HEK293 (cell line): Measurements from ENCODE around the gene DENND1C.
A peak's percentile ranks its signal among the peaks of the same experiment; 100 is the strongest.

Experiments used
- CTCF ChIA-PET: fragments of 350-600 bp; formaldehyde crosslinking; extraction: SDS; loops from one replicate; lab custom pipeline; 2021; ENCODE audit warnings: antibody characterized with exemption; lab: Yijun Ruan, JAX
- POLR2A ChIA-PET: fragments of 300-600 bp; formaldehyde crosslinking; extraction: SDS; loops from one replicate; lab custom pipeline; 2020; ENCODE audit warnings: antibody characterized with exemption, inconsistent platforms; lab: Yijun Ruan, JAX
- H3K27ac ChIP-seq: fragments of 200-500 bp; sonication (Bioruptor generic); 2 replicates; pipeline ENCODE4 v1.5.1; 2014; ENCODE audit warnings: low read depth, low read length, control low read depth, inconsistent platforms; ENCODE audit errors: extremely low read depth
- H3K36me3 ChIP-seq, 2 experiments: fragments of 200-500 bp in 1 of 2; sonication (Bioruptor generic) in 1 of 2; 1 replicate in 1 of 2; 2 replicates in 1 of 2; pipeline ENCODE4 v1.5.1; 2014 to 2017; ENCODE audit warnings: inconsistent platforms in 2 of 2, low read length in 2 of 2; ENCODE audit not compliant: control insufficient read depth in 2 of 2, insufficient read depth in 1 of 2
- H3K4me1 ChIP-seq: fragments of 200-500 bp; sonication (Bioruptor generic); 2 replicates; pipeline ENCODE4 v1.5.1; 2014; ENCODE audit warnings: mild to moderate bottlenecking, low read length, inconsistent platforms; ENCODE audit not compliant: control insufficient read depth, insufficient read depth
- H3K4me3 ChIP-seq: 2 replicates; pipeline ENCODE4 v1.5.1; 2011; ENCODE audit warnings: low read depth, mild to moderate bottlenecking, control low read depth, low read length, moderate library complexity
- H3K9me3 ChIP-seq: fragments of 200-500 bp; sonication (Bioruptor generic); 2 replicates; pipeline ENCODE4 v1.5.1; 2014; ENCODE audit warnings: low read depth, low read length, inconsistent platforms; ENCODE audit not compliant: control insufficient read depth, insufficient read depth
- AEBP2 ChIP-seq: fragments of 450-650 bp; formaldehyde crosslinking; IDR thresholded peaks from 2 replicates; pipeline ENCODE4 v1.5.1; 2016; ENCODE audit warnings: missing biosample characterization, missing genetic modification characterization, borderline replicate concordance
- HIC1 ChIP-seq: fragments of 450-650 bp; formaldehyde crosslinking; IDR thresholded peaks from 2 replicates; pipeline ENCODE4 v1.5.1; 2016; ENCODE audit warnings: missing biosample characterization, missing genetic modification characterization
- PATZ1 ChIP-seq: fragments of 450-650 bp; formaldehyde crosslinking; IDR thresholded peaks from 2 replicates; pipeline ENCODE4 v1.5.1; 2016; ENCODE audit warnings: missing biosample characterization, missing genetic modification characterization
- SCRT1 ChIP-seq: fragments of 450-650 bp; formaldehyde crosslinking; IDR thresholded peaks from 2 replicates; pipeline ENCODE4 v1.5.1; 2016; ENCODE audit warnings: missing biosample characterization, missing genetic modification characterization, borderline replicate concordance
- SCRT2 ChIP-seq: fragments of 450-650 bp; formaldehyde crosslinking; IDR thresholded peaks from 2 replicates; pipeline ENCODE4 v1.5.1; 2016; ENCODE audit warnings: missing biosample characterization, missing genetic modification characterization
- ZBTB10 ChIP-seq: fragments of 450-650 bp; formaldehyde crosslinking; IDR thresholded peaks from 2 replicates; pipeline ENCODE4 v1.5.1; 2016; ENCODE audit warnings: missing biosample characterization, missing genetic modification characterization
- ZBTB26 ChIP-seq: fragments of 450-650 bp; formaldehyde crosslinking; optimal IDR thresholded peaks from 2 replicates; pipeline ENCODE3; 2016; ENCODE audit warnings: missing biosample characterization, mild to moderate bottlenecking, missing genetic modification characterization
- ZFP3 ChIP-seq: fragments of 450-650 bp; formaldehyde crosslinking; IDR thresholded peaks from 2 replicates; pipeline ENCODE4 v1.5.1; 2016; ENCODE audit warnings: low read depth, missing biosample characterization, missing genetic modification characterization
- ZFP69B ChIP-seq: fragments of 450-650 bp; formaldehyde crosslinking; IDR thresholded peaks from 2 replicates; pipeline ENCODE4 v1.5.1; 2016; ENCODE audit warnings: missing biosample characterization, missing genetic modification characterization
- ZNF132 ChIP-seq: fragments of 450-650 bp; formaldehyde crosslinking; IDR thresholded peaks from 2 replicates; pipeline ENCODE4 v1.5.1; 2017; ENCODE audit warnings: missing biosample characterization, missing genetic modification characterization, borderline replicate concordance
- ZNF169 ChIP-seq: fragments of 450-650 bp; formaldehyde crosslinking; IDR thresholded peaks from 2 replicates; pipeline ENCODE4 v1.5.1; 2016; ENCODE audit warnings: missing biosample characterization, missing genetic modification characterization
- ZNF18 ChIP-seq: fragments of 450-650 bp; formaldehyde crosslinking; IDR thresholded peaks from 2 replicates; pipeline ENCODE4 v1.5.1; 2016; ENCODE audit warnings: missing biosample characterization, missing genetic modification characterization
- ZNF302 ChIP-seq: fragments of 450-650 bp; formaldehyde crosslinking; IDR thresholded peaks from 2 replicates; pipeline ENCODE4 v1.5.1; 2016; ENCODE audit warnings: missing biosample characterization, missing genetic modification characterization, low read depth
- ZNF473 ChIP-seq: fragments of 450-650 bp; formaldehyde crosslinking; IDR thresholded peaks from 2 replicates; pipeline ENCODE4 v1.5.1; 2017; ENCODE audit warnings: missing biosample characterization, missing genetic modification characterization
- ZNF555 ChIP-seq: fragments of 450-650 bp; formaldehyde crosslinking; conservative IDR thresholded peaks from 2 replicates; pipeline ENCODE4 v1.5.1; 2017; ENCODE audit warnings: missing biosample characterization, mild to moderate bottlenecking, missing genetic modification characterization, inconsistent platforms
- ZNF621 ChIP-seq: fragments of 450-650 bp; formaldehyde crosslinking; IDR thresholded peaks from 2 replicates; pipeline ENCODE4 v1.5.1; 2017; ENCODE audit warnings: missing biosample characterization, missing genetic modification characterization
- ZNF707 ChIP-seq: fragments of 450-650 bp; formaldehyde crosslinking; IDR thresholded peaks from 2 replicates; pipeline ENCODE4 v1.5.1; 2016; ENCODE audit warnings: missing biosample characterization, missing genetic modification characterization
- ZNF830 ChIP-seq: fragments of 450-650 bp; IDR thresholded peaks from 2 replicates; pipeline ENCODE4 v1.5.0; 2018; ENCODE audit warnings: missing biosample characterization, missing genetic modification characterization, low read depth, mild to moderate bottlenecking, moderate library complexity
- ZXDB ChIP-seq: fragments of 450-650 bp; formaldehyde crosslinking; IDR thresholded peaks from 2 replicates; pipeline ENCODE4 v1.5.1; 2016; ENCODE audit warnings: missing biosample characterization, missing genetic modification characterization

The DENND1C gene

GRCh38 chr19:6460099-6460884 is 21.3 kb downstream of the DENND1C start (continued):
- TF ChIP-seq ZNF18 (tag by site-specific recombination) (peak; percentile 66), ZNF555 (tag by site-specific recombination) (no peak), ZNF132 (tag by site-specific recombination) (no peak), ZXDB (tag by site-specific recombination) (peak; percentile 86), AEBP2 (tag by site-specific recombination) (no peak), ZNF473 (tag by site-specific recombination) (peak; percentile 10; the same call in 1 of the 2 replicates), ZNF169 (tag by site-specific recombination) (peak; percentile 77; the same call in 1 of the 2 replicates), SCRT1 (tag by site-specific recombination) (peak; percentile 96), ZFP69B (tag by site-specific recombination) (peak; percentile 96), ZBTB10 (peak; percentile 84), ZBTB26 (tag by site-specific recombination) (peak; percentile 86), PATZ1 (peak; percentile 95)

- H3K36me3 ChIP-seq: peaks cover 0 to 29% of the 10 kb centered on the region in 2 experiments; a peak in 1 of 3 replicates
- peak within 1 kb of the TSS; percentile 48; the same call in 1 of the 2 replicates for H3K27ac ChIP-seq
- no peaks in the 10 kb centered on the region for H3K4me1 ChIP-seq
- ChIA-PET POLR2A (interaction anchor here (0.6 to 1.3 kb wide), 8 partner anchors 27 to 770 kb away, joined by 3 to 7 read pairs (median 4); partner anchors contain the start of genes ALKBH7, KHSRP, RPL36 and TNFSF9), CTCF (interaction anchor here (0.6 to 0.7 kb wide), 4 partner anchors 86 to 1781 kb away, joined by 3 read pairs; no protein-coding TSS in a partner anchor)
- H3K9me3 ChIP-seq: no peaks in the 10 kb centered on the region
- H3K4me3 ChIP-seq: peak within 1 kb of the TSS; percentile 62
- TF ChIP-seq ZNF707: no peak
- TF ChIP-seq SCRT2: peak; percentile 92
- no peak for TF ChIP-seq ZNF302 (tag by site-specific recombination)
- TF ChIP-seq ZFP3 (tag by site-specific recombination): no peak
- no peak for TF ChIP-seq ZNF830
- peak; percentile 58; the same call in 1 of the 2 replicates for TF ChIP-seq HIC1 (tag by site-specific recombination)
- no peak for TF ChIP-seq ZNF621 (tag by site-specific recombination)
These were observed 22.1 kb downstream of the DENND1C start, which contains the start of gene SLC25A23 for GRCh38 chr19:6459262-6460098. Gene SLC25A23, minus strand, starts transcription at chr19:6459792. Its CDS starts 164 bp downstream, at chr19:6459628.
